Neural cell (in vitro differentiated cells): ENCODE measurements around the gene PLA2G6. TPM values are rescaled to one million over a fixed set of nuclear protein-coding genes. Genes with fewer than 3 reads are reported as not detected.

Source experiments
- H2AFZ ChIP-seq: fragments of 200-600, 300-800 bp; sonication (generic), shearing (Covaris generic); 2 replicates; pipeline ENCODE4 v1.6.0; 2014; ENCODE audit warnings: low read depth, mild to moderate bottlenecking, antibody characterized with exemption, low read length, moderate library complexity
- H3F3A ChIP-seq: fragments of 200-600 bp; shearing (Covaris generic); 2 replicates; pipeline ENCODE4 v1.6.1; 2016; ENCODE audit warnings: mild to moderate bottlenecking, moderate library complexity, mixed read lengths, antibody characterized with exemption, low read length; ENCODE audit not compliant: insufficient read depth, poor library complexity, severe bottlenecking
- H3K27ac ChIP-seq: fragments of 200-600, 300-800 bp; sonication (generic), shearing (Covaris generic); 2 replicates; pipeline ENCODE4 v1.5.1; 2014; ENCODE audit warnings: mild to moderate bottlenecking, low read length, moderate library complexity
- H3K27me3 ChIP-seq: fragments of 300-800, 200-600 bp; sonication (generic), shearing (Covaris generic); 2 replicates; pipeline ENCODE4 v1.6.0; 2014; ENCODE audit warnings: mild to moderate bottlenecking, low read depth, low read length, moderate library complexity; ENCODE audit not compliant: insufficient read depth
- H3K36me3 ChIP-seq: fragments of 300-800, 200-600 bp; sonication (generic), shearing (Covaris generic); 2 replicates; pipeline ENCODE4 v1.5.1; 2014; ENCODE audit warnings: mild to moderate bottlenecking, antibody characterized with exemption, low read length, moderate library complexity; ENCODE audit not compliant: insufficient read depth
- H3K4me2 ChIP-seq: fragments of 300-800, 200-600 bp; sonication (generic), shearing (Covaris generic); 2 replicates; pipeline ENCODE4 v1.6.0; 2014; ENCODE audit warnings: mild to moderate bottlenecking, low read length
- H3K4me3 ChIP-seq: fragments of 300-800, 200-600 bp; sonication (generic), shearing (Covaris generic); 2 replicates; pipeline ENCODE4 v1.5.1; 2014; ENCODE audit warnings: mild to moderate bottlenecking, low read length, moderate library complexity
- H3K79me2 ChIP-seq: fragments of 200-600 bp; shearing (Covaris generic); replicated peaks from 2 replicates; pipeline ENCODE4 v1.6.0; 2014; ENCODE audit warnings: mild to moderate bottlenecking, low read length, moderate library complexity; ENCODE audit not compliant: insufficient read depth
- H3K9ac ChIP-seq: fragments of 300-800, 200-600 bp; sonication (generic), shearing (Covaris generic); 2 replicates; pipeline ENCODE4 v1.6.1; 2016; ENCODE audit warnings: mild to moderate bottlenecking, low read length, mixed read lengths
- H3K9me2 ChIP-seq: fragments of 200-600 bp; shearing (Covaris generic); 2 replicates; pipeline ENCODE4 v1.6.1; 2016; ENCODE audit warnings: mild to moderate bottlenecking, low read length, mixed read lengths; ENCODE audit not compliant: insufficient read depth
- H3K9me3 ChIP-seq: fragments of 200-600, 300-800 bp; sonication (generic), shearing (Covaris generic); 2 replicates; pipeline ENCODE4 v1.6.1; 2016; ENCODE audit warnings: mild to moderate bottlenecking, mixed run types, low read length, moderate library complexity, mixed read lengths
- H4K20me1 ChIP-seq: fragments of 200-600 bp; shearing (Covaris generic); 2 replicates; pipeline ENCODE4 v1.6.1; 2016; ENCODE audit warnings: mild to moderate bottlenecking, mixed run types; ENCODE audit not compliant: insufficient read depth
- CTCF ChIP-seq: fragments of 450-650 bp; IDR thresholded peaks from 2 replicates; pipeline ENCODE4 v1.5.1; 2014; ENCODE audit warnings: antibody characterized with exemption, mild to moderate bottlenecking, moderate library complexity; ENCODE audit not compliant: poor library complexity, severe bottlenecking
- EP300 ChIP-seq: fragments of 450-650 bp; conservative IDR thresholded peaks from 2 replicates; pipeline ENCODE4 v1.6.1; 2014; ENCODE audit warnings: antibody characterized with exemption, mild to moderate bottlenecking, moderate library complexity; ENCODE audit not compliant: poor library complexity, severe bottlenecking
- EZH2 ChIP-seq: fragments of 200-600, 300-800 bp; shearing (Covaris generic), sonication (generic); IDR thresholded peaks from 2 replicates; pipeline ENCODE4 v1.6.1; 2014; ENCODE audit warnings: antibody characterized with exemption, low read length, borderline replicate concordance, mild to moderate bottlenecking; ENCODE audit not compliant: insufficient read depth, poor library complexity, severe bottlenecking
- MXI1 ChIP-seq: fragments of 450-650 bp; conservative IDR thresholded peaks from 2 replicates; pipeline ENCODE4 v1.6.1; 2014; ENCODE audit warnings: antibody characterized with exemption, mild to moderate bottlenecking; ENCODE audit not compliant: poor library complexity, severe bottlenecking
- POLR2AphosphoS5 ChIP-seq: IDR thresholded peaks from 2 replicates; pipeline ENCODE4 v1.6.1; 2012
- RAD21 ChIP-seq: fragments of 450-650 bp; conservative IDR thresholded peaks from 2 replicates; pipeline ENCODE4 v1.6.1; 2014; ENCODE audit warnings: antibody characterized with exemption, mild to moderate bottlenecking, moderate library complexity
- SMC3 ChIP-seq: fragments of 450-650 bp; conservative IDR thresholded peaks from 2 replicates; pipeline ENCODE4 v1.6.1; 2014; ENCODE audit warnings: antibody characterized with exemption, mild to moderate bottlenecking, moderate library complexity; ENCODE audit not compliant: poor library complexity
- TAF1 ChIP-seq: IDR thresholded peaks from 2 replicates; pipeline ENCODE4 v1.6.1; 2012; ENCODE audit warnings: low read depth
- polyA plus RNA-seq: library from polyadenylated mRNA; depleted of rRNA; stranded (reverse); fragments of >200 nt; gene quantifications from 2 replicates; pipeline ENCODE4 v1.2.3, GENCODE V29; 2014
- TF ChIP-seq, protein P1 (sequence below): IDR thresholded peaks from 2 replicates; pipeline ENCODE4 v1.6.1; 2012; ENCODE audit warnings: borderline replicate concordance

PLA2G6 gene
- polyA plus RNA-seq, 1 donor from 2014 or later = 18.5 TPM

DNA sequence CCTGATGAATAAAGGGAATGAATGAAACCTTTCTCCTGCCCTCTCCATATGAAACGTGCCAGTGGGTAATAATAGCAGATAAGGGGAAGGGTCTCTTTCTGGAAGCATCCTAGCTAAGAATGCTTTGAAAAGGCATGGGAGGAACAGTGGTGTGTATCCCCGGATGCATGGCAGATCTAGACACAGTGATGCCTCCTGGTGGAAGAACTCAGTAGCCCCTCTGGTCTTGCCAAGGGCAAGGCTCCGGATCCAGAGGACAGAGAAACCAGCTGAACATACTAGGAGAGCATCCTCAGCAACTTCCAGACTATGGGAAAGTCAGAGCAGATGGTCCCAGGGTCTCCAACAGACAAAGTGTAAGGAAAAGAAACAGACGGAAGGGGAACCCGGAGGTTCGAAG lies 77.5 kb downstream of the PLA2G6 start:
- TF ChIP-seq RAD21 (no peak), CTCF (no peak), EP300 (no peak), MXI1 (no peak), POLR2AphosphoS5 (no peak)
- TF ChIP-seq, protein P1, sequence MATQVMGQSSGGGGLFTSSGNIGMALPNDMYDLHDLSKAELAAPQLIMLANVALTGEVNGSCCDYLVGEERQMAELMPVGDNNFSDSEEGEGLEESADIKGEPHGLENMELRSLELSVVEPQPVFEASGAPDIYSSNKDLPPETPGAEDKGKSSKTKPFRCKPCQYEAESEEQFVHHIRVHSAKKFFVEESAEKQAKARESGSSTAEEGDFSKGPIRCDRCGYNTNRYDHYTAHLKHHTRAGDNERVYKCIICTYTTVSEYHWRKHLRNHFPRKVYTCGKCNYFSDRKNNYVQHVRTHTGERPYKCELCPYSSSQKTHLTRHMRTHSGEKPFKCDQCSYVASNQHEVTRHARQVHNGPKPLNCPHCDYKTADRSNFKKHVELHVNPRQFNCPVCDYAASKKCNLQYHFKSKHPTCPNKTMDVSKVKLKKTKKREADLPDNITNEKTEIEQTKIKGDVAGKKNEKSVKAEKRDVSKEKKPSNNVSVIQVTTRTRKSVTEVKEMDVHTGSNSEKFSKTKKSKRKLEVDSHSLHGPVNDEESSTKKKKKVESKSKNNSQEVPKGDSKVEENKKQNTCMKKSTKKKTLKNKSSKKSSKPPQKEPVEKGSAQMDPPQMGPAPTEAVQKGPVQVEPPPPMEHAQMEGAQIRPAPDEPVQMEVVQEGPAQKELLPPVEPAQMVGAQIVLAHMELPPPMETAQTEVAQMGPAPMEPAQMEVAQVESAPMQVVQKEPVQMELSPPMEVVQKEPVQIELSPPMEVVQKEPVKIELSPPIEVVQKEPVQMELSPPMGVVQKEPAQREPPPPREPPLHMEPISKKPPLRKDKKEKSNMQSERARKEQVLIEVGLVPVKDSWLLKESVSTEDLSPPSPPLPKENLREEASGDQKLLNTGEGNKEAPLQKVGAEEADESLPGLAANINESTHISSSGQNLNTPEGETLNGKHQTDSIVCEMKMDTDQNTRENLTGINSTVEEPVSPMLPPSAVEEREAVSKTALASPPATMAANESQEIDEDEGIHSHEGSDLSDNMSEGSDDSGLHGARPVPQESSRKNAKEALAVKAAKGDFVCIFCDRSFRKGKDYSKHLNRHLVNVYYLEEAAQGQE = no peak
- Histone ChIP-seq H4K20me1 (no peaks in the 10 kb centered on the region), H3K9me2 (no peaks in the 10 kb centered on the region), H3F3A (no peaks in the 10 kb centered on the region), H3K9me3 (no peaks in the 10 kb centered on the region), H3K36me3 (no peaks in the 10 kb centered on the region), H3K79me2 (no peaks in the 10 kb centered on the region), H3K27ac (no peak overlapping the region), H2AFZ (no peak overlapping the region), H3K4me3 (no peak overlapping the region), H3K9ac (no peak overlapping the region), H3K4me2 (no peak overlapping the region), H3K27me3 (no peaks in the 10 kb centered on the region)

DNA sequence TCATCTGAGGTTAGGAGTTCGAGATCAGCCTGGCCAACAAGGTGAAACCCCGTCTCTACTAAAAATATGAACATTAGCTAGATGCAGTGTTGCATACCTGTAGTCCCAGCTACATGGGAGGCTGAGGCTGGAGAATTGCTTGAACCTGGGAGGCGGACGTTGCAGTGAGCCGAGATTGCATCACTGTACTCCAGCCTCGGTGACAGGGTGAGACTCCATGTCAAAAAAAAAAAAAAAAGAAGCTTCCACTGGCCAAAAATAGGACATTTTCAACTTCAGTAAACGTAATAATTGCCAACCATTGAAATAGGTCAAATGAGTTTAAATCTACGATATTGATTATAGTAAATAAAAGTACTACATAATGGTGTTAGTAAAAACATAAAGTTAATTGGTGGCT lies 78.0 kb downstream of the PLA2G6 start:
- Histone ChIP-seq H3K27me3 (no peaks in the 10 kb centered on the region), H3K4me2 (no peak overlapping the region), H3K9me2 (no peaks in the 10 kb centered on the region), H3K9me3 (no peaks in the 10 kb centered on the region), H2AFZ (no peak overlapping the region), H3K27ac (no peak overlapping the region), H3K36me3 (no peaks in the 10 kb centered on the region), H3K9ac (no peak overlapping the region), H3F3A (no peaks in the 10 kb centered on the region), H3K4me3 (no peak overlapping the region), H3K79me2 (no peaks in the 10 kb centered on the region), H4K20me1 (no peaks in the 10 kb centered on the region)
- TF ChIP-seq RAD21 = no peak
- TF ChIP-seq EZH2 = no peak
- no peak for TF ChIP-seq MXI1
- no peak for TF ChIP-seq CTCF
- TF ChIP-seq, protein P1 = no peak
- no peak for TF ChIP-seq POLR2AphosphoS5
- no peak for TF ChIP-seq TAF1
- no peak for TF ChIP-seq SMC3
- no peak for TF ChIP-seq EP300
